ENCODE data around the gene BCAS1.

DNA sequence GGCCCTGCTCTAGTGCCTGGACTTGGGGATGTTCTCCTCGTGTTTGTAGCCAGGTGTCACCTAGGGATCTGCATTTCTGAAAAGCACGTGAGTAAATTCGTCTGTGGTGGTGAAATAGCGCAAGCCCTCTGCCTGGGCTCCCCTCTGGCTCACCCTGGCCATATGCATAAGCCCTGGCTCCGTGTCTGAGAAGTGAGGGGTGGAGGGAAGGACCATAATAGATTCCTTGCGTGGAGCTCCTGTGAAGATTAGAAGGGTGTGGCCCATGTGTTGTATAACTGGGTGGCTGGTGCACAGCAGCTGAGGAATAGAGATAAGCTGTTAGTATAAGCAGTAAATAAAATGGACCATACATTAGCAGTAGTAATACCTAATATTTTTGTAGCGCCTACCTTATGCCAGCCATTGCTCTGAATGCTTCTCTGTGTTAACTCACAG lies 4.8 kb downstream of the BCAS1 start:
- TF ChIP-seq, protein P1, sequence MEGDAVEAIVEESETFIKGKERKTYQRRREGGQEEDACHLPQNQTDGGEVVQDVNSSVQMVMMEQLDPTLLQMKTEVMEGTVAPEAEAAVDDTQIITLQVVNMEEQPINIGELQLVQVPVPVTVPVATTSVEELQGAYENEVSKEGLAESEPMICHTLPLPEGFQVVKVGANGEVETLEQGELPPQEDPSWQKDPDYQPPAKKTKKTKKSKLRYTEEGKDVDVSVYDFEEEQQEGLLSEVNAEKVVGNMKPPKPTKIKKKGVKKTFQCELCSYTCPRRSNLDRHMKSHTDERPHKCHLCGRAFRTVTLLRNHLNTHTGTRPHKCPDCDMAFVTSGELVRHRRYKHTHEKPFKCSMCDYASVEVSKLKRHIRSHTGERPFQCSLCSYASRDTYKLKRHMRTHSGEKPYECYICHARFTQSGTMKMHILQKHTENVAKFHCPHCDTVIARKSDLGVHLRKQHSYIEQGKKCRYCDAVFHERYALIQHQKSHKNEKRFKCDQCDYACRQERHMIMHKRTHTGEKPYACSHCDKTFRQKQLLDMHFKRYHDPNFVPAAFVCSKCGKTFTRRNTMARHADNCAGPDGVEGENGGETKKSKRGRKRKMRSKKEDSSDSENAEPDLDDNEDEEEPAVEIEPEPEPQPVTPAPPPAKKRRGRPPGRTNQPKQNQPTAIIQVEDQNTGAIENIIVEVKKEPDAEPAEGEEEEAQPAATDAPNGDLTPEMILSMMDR (IDR thresholded peaks at IDR 0.05; ENCODE audit: borderline replicate concordance, extremely low read depth, low read length, poor library complexity, severe bottlenecking), result no peak
- no peak for TF ChIP-seq EZH2 (IDR thresholded peaks at IDR 0.05; ENCODE audit: borderline replicate concordance, low read depth, low read length, severe bottlenecking)

Measured in DND-41 (cell line).